ENCODE results near the gene EIF1. TPM values are rescaled to one million over a fixed set of nuclear protein-coding genes. Genes with fewer than 3 reads are reported as not detected.

The EIF1 gene
- total and polyA plus RNA-seq, 2 experiments from 2014 or later: 285 to 726 TPM

DNA sequence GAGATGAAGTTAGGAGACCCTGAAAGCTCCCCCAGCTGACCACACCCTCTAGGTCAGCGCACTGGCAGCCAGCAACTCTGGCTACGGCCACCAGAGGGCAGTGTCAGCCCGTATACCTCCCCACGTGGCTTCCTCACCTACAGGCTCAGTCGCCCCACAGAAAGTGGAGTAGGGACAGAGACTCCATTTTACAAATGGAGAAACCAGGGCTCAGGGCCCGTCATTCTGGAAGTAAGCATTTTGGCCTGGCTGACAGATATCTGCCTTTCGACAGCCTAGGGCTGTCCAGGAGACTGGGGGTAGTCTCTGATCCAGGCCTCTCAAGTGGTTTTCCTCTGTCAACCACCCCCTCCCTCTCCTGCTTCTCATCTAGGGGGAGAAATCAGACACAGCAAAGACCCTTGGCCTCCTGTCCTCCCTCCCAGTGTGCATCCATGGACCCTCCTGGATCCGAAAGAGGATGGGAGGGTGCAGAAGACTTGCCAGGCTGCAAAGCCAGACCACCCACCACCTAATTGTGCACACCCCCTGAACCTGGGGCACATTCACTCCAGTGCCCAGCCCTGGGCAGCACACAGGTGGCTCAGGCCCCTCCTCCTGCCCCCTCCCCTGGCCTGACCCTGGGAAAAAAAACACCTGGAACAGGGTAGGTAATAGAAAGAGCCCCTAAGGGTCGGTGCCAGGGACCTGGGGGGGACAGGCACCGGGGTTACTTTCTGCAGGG is 49.6 kb downstream of the EIF1 start:
- DNase-seq (ENCODE audit: low read depth in 1 of 2, low spot score in 1 of 2): peak; percentile 83 to 86
- peak; percentile 95 for TF ChIP-seq CTCF (IDR thresholded peaks at IDR 0.05; ENCODE audit: low read depth, low read length)
- peaks cover 46% of the 10 kb centered on the region for H3K27me3 ChIP-seq
- H3K36me3 ChIP-seq: no peaks in the 10 kb centered on the region
- no peak overlapping the region for H3K4me3 ChIP-seq
- no peak overlapping the region for H3K27ac ChIP-seq
- H3K9me3 ChIP-seq (ENCODE audit: low read depth): no peaks in the 10 kb centered on the region
- H3K4me1 ChIP-seq (ENCODE audit: low read depth): peaks cover 6% of the 10 kb centered on the region

DNA sequence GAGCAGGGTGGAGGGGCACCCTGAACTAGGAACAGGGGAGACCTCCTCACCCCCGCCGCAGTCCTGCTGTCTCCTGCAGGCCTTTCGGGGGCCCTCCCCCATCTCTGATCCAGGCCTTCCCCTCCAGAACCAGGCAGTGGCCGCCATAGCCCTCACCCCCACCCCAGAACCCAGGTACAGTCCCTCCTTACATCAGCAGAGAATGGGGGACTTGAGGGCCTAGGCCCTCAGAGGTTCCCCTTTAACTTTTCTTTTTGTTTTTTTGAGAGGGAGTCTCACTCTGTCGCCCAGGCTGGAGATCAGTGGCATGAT is 50.1 kb downstream of the EIF1 start:
- no peak for DNase-seq (ENCODE audit: low read depth in 1 of 2, low spot score in 1 of 2)

DNA sequence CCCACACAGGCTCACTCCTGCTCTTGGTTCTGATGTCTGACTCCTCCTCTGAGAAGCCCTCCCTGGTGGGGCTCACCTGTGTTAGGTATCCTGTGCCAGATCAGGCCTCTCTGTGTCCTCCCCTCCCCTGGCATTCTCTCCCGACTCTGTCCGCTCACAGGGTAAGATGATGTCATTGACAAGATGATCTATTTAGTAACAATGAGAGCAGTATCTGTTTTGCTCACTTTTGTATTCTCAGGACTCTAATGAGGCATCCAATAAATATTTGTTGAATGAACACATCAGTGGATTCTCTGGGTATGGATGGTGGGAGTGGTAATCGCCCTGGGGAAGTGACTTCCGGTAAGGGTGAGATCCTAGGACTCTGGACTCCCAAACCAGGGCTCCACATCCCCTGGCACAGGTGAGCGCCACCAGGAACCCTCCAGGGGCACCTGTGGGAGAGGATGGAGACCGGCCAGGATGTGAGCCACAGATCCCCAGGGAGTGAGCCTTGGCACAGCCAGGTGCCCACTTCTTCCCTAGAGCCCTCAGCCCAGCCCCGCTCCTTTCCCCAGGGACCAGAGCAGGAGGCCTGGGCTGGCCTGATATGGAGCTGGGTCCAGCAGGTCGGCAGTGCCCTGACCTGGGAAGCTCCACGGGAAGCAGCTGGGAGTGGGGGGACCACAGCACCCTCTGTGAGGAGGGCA is 51.1 kb downstream of the EIF1 start:
- H3K27me3 ChIP-seq: peaks cover 31% of the 10 kb centered on the region
- H3K4me3 ChIP-seq: no peak overlapping the region
- TF ChIP-seq CTCF (IDR thresholded peaks at IDR 0.05; ENCODE audit: low read depth, low read length): no peak
- no peaks in the 10 kb centered on the region for H3K9me3 ChIP-seq (ENCODE audit: low read depth)
- H3K27ac ChIP-seq: no peak overlapping the region
- H3K4me1 ChIP-seq (ENCODE audit: low read depth): peaks cover 2% of the 10 kb centered on the region
- no peak for DNase-seq (ENCODE audit: low read depth in 1 of 2, low spot score in 1 of 2)
- no peaks in the 10 kb centered on the region for H3K36me3 ChIP-seq

More for the DNA sequence above, 50.1 kb downstream of the EIF1 start:
- H3K27ac ChIP-seq: no peak overlapping the region
- no peak overlapping the region for H3K4me3 ChIP-seq
- no peaks in the 10 kb centered on the region for H3K36me3 ChIP-seq
- H3K4me1 ChIP-seq (ENCODE audit: low read depth): peaks cover 3% of the 10 kb centered on the region
- no peaks in the 10 kb centered on the region for H3K9me3 ChIP-seq (ENCODE audit: low read depth)
- peaks cover 41% of the 10 kb centered on the region for H3K27me3 ChIP-seq
- TF ChIP-seq CTCF (IDR thresholded peaks at IDR 0.05; ENCODE audit: low read depth, low read length): no peak

DNA sequence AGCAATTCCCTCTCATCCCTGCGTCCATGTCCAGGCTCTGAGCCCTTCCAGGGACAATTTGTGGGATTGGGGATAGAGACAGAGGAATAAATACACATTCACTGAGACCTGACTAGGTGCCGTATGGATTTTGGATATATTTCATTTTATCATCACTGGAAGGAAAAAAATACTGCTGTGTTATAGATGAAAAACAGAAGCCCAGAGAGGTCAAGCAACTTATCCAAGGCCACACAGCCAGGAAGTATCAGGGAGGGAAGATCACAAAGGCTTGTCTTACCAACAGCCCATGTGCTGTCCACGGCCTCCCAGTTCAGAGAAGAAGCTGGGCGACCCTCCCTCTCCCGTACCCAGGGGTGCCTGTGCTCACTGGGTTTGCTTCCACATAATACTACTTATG is 51.8 kb downstream of the EIF1 start:
- Histone ChIP-seq H3K4me1 (ENCODE audit: low read depth) (peaks cover 2% of the 10 kb centered on the region), H3K4me3 (no peak overlapping the region), H3K27ac (no peak overlapping the region), H3K36me3 (no peaks in the 10 kb centered on the region), H3K9me3 (ENCODE audit: low read depth) (no peaks in the 10 kb centered on the region), H3K27me3 (peaks cover 24% of the 10 kb centered on the region)
- no peak for DNase-seq (ENCODE audit: low read depth in 1 of 2, low spot score in 1 of 2)
- TF ChIP-seq CTCF (IDR thresholded peaks at IDR 0.05; ENCODE audit: low read depth, low read length): no peak

GRCh38 chr17:41741709-41742108 is 53.0 kb downstream of the EIF1 start:
- TF ChIP-seq CTCF (IDR thresholded peaks at IDR 0.05; ENCODE audit: low read depth, low read length): no peak
- H3K4me3 ChIP-seq: no peak overlapping the region
- no peak for DNase-seq (ENCODE audit: low read depth in 1 of 2, low spot score in 1 of 2)
- H3K4me1 ChIP-seq (ENCODE audit: low read depth): peaks cover 2% of the 10 kb centered on the region
- no peaks in the 10 kb centered on the region for H3K36me3 ChIP-seq
- peaks cover 12% of the 10 kb centered on the region for H3K27me3 ChIP-seq
- no peaks in the 10 kb centered on the region for H3K9me3 ChIP-seq (ENCODE audit: low read depth)
- no peak overlapping the region for H3K27ac ChIP-seq

Other genes with a start within 250 kb of the EIF1 start
- not detected in 2 replicates for gene KRT38, start 247.9 kb upstream of the EIF1 start, total RNA-seq
- gene KRT38, start 247.9 kb upstream of the EIF1 start, polyA plus RNA-seq: not detected in 2 replicates
- not detected in 2 replicates for gene KRT32, start 221.5 kb upstream of the EIF1 start, total RNA-seq
- gene KRT32, start 221.5 kb upstream of the EIF1 start, polyA plus RNA-seq: not detected in 2 replicates
- not detected in 2 replicates for gene KRT35, start 207.7 kb upstream of the EIF1 start, total RNA-seq
- not detected in 2 replicates for gene KRT35, start 207.7 kb upstream of the EIF1 start, polyA plus RNA-seq
- gene KRT36, start 199.0 kb upstream of the EIF1 start, total RNA-seq: not detected in 2 replicates
- not detected in 2 replicates for gene KRT36, start 199.0 kb upstream of the EIF1 start, polyA plus RNA-seq
- not detected in 2 replicates for gene KRT13, start 183.3 kb upstream of the EIF1 start, total RNA-seq
- not detected in 2 replicates for gene KRT13, start 183.3 kb upstream of the EIF1 start, polyA plus RNA-seq
- 0.09 and 0.28 TPM in 2 replicates for gene KRT15, start 170.0 kb upstream of the EIF1 start, total RNA-seq
- gene KRT15, start 170.0 kb upstream of the EIF1 start, polyA plus RNA-seq: 0.15 TPM in 1 of 2 replicates, not detected in the other
- gene KRT19, start 160.6 kb upstream of the EIF1 start, total RNA-seq: 303 and 522 TPM in 2 replicates
- 270 and 501 TPM in 2 replicates for gene KRT19, start 160.6 kb upstream of the EIF1 start, polyA plus RNA-seq
- not detected in 2 replicates for gene KRT9, start 116.8 kb upstream of the EIF1 start, total RNA-seq
- gene KRT9, start 116.8 kb upstream of the EIF1 start, polyA plus RNA-seq: not detected in 2 replicates
- not detected in 2 replicates for gene KRT14, start 102.0 kb upstream of the EIF1 start, total RNA-seq
- gene KRT14, start 102.0 kb upstream of the EIF1 start, polyA plus RNA-seq: 0.20 TPM in 1 of 2 replicates, not detected in the other
- not detected in 2 replicates for gene KRT16, start 76.1 kb upstream of the EIF1 start, total RNA-seq
- gene KRT16, start 76.1 kb upstream of the EIF1 start, polyA plus RNA-seq: 0.16 TPM in 1 of 2 replicates, not detected in the other
- not detected in 2 replicates for gene KRT17, start 64.3 kb upstream of the EIF1 start, total RNA-seq
- 1.2 TPM in 1 of 2 replicates, not detected in the other for gene KRT17, start 64.3 kb upstream of the EIF1 start, polyA plus RNA-seq
- gene GAST, start 23.4 kb downstream of the EIF1 start, total RNA-seq: not detected in 2 replicates
- not detected in 2 replicates for gene GAST, start 23.4 kb downstream of the EIF1 start, polyA plus RNA-seq
- 0.98 and 1.8 TPM in 2 replicates for gene HAP1, start 45.8 kb downstream of the EIF1 start, total RNA-seq
- 0.80 and 2.1 TPM in 2 replicates for gene HAP1, start 45.8 kb downstream of the EIF1 start, polyA plus RNA-seq
- 296 and 359 TPM in 2 replicates for gene JUP, start 97.8 kb downstream of the EIF1 start, total RNA-seq
- 160 and 206 TPM in 2 replicates for gene JUP, start 97.8 kb downstream of the EIF1 start, polyA plus RNA-seq
- 118 and 153 TPM in 2 replicates for gene P3H4, start 123.1 kb downstream of the EIF1 start, total RNA-seq
- gene P3H4, start 123.1 kb downstream of the EIF1 start, polyA plus RNA-seq: 137 and 138 TPM in 2 replicates
- 265 and 336 TPM in 2 replicates for gene FKBP10, start 124.1 kb downstream of the EIF1 start, total RNA-seq
- gene FKBP10, start 124.1 kb downstream of the EIF1 start, polyA plus RNA-seq: 113 and 165 TPM in 2 replicates
- gene NT5C3B, start 147.3 kb downstream of the EIF1 start, total RNA-seq: 164 and 190 TPM in 2 replicates
- 221 and 222 TPM in 2 replicates for gene NT5C3B, start 147.3 kb downstream of the EIF1 start, polyA plus RNA-seq
- gene KLHL10, start 148.9 kb downstream of the EIF1 start, total RNA-seq: 0.36 TPM in 1 of 2 replicates, not detected in the other
- 0.14 TPM in 1 of 2 replicates, not detected in the other for gene KLHL10, start 148.9 kb downstream of the EIF1 start, polyA plus RNA-seq
- gene KLHL11, start 176.5 kb downstream of the EIF1 start, total RNA-seq: 26.5 and 29.2 TPM in 2 replicates
- gene KLHL11, start 176.5 kb downstream of the EIF1 start, polyA plus RNA-seq: 21.3 and 22.6 TPM in 2 replicates
- 96.3 and 155 TPM in 2 replicates for gene ACLY, start 230.1 kb downstream of the EIF1 start, total RNA-seq
- gene ACLY, start 230.1 kb downstream of the EIF1 start, polyA plus RNA-seq: 71.5 and 89.2 TPM in 2 replicates
- gene ODAD4, start 241.7 kb downstream of the EIF1 start, total RNA-seq: 2.6 and 4.5 TPM in 2 replicates
- 3.2 and 8.0 TPM in 2 replicates for gene ODAD4, start 241.7 kb downstream of the EIF1 start, polyA plus RNA-seq